GF-D8 (cell line): ENCODE results near the gene DAB2.

Experiments
- DNase-seq: peaks from one replicate; lab custom pipeline; 2025; lab: John Stamatoyannopoulos, UW

Gene DAB2

DNA sequence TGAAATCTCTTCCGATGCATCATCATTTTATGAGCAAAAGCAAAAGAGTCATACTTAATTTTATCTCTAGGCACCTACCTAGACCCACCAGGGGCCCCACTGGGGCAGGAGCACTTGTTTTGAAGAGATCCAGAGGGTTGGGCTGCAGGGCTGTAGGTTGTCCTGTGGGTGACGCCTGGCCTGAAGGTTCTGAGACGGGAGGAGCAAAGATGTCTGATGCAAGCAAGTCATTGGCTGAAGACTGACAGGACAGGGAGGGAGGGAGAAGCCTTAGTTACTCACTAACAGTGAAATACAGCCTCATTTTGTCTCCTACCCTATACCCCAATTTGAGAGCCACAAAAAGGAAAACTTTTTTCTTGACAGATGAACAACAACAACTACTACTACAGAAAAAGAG lies 43.4 kb downstream of the DAB2 start:
- no peak for DNase-seq

DNA sequence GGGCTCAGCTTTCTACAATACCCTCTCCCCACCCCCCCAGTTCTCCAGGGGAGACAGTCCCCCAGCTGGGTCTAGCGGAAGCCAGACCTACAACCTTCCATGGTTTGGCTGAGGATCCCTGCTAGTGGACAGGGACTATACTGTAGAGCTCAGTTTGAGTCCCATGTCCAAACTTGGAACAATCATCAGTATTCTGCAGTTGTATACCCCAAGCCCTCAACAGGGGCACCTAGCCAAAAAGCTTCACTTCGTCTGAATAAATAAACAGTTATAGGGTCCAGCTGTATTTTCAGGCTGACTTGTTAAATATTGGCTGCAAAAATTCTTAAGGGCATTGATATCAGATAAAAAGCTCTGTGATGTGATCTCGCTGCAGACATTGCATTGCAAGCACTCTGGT lies 45.1 kb downstream of the DAB2 start:
- no peak for DNase-seq

DNA sequence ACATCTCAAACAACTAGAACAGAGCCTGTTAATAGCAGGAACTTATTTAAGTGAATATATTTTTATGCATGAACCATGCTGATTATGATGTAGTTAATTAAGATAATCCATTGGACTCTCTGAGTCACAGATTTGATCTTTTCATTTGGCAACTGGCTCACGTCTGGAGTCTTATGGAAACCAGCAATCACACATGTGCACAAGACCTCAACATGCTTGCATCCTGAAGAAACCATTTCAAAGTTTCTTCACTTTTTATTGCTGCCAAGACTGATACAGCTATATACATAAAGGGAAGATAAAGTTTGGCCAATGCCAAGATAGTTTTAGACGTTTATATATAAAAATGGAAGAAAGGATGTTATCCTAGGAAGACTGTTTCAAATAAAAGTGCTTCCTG lies 47.2 kb downstream of the DAB2 start:
- no peak for DNase-seq

DNA sequence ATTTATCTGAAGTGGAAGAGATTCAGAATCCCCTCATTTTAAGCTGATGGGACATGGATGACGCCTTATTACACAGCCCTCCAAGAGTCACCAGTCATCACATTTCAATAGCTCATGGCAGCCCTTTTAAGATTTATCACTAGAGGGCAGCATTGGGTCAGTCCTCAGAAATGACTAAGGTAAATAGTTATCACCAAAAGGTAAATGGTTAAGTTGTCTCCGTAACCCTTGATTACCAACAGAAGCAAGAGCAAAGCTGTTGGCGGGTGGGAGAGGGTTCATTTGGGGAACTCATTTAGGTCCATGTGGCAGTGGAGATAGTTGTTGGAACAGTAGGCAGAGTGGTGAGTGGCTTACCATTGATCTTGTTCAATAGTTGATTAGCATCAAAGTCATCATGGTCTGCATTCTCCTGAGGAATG lies 48.5 kb downstream of the DAB2 start:
- DNase-seq: no peak

DNA sequence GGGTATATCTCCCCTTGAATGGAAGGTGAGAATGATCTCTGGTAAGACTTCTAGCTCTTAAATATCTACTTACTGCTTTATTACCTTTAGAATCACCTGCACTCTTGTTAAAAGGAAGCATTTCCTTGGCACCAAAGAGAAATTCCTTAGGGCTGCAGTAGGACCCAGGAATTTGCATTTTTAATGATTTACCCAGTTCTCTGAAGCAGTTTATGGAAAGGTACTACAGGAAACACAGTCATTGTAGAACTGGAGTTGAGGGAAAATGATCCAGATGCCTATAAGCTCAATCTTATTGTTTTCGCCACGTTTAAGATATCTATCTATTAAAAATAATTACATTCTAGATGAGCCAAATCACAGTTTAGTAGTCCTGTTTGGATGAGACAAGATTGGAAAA lies 51.0 kb downstream of the DAB2 start:
- DNase-seq: no peak

DNA sequence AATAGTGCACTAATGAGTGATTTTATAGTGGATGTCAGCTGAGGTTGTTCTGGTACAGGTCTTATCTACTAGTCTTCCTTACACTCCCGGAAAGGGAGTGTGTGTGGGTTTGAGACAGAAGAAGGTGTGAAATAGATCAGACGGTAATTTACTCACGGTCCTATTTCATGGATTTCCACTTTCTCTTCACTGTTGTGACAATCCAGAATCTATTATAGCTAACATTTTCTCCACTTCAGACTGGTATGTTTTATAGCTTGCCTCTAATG lies 53.5 kb downstream of the DAB2 start:
- no peak for DNase-seq

DNA sequence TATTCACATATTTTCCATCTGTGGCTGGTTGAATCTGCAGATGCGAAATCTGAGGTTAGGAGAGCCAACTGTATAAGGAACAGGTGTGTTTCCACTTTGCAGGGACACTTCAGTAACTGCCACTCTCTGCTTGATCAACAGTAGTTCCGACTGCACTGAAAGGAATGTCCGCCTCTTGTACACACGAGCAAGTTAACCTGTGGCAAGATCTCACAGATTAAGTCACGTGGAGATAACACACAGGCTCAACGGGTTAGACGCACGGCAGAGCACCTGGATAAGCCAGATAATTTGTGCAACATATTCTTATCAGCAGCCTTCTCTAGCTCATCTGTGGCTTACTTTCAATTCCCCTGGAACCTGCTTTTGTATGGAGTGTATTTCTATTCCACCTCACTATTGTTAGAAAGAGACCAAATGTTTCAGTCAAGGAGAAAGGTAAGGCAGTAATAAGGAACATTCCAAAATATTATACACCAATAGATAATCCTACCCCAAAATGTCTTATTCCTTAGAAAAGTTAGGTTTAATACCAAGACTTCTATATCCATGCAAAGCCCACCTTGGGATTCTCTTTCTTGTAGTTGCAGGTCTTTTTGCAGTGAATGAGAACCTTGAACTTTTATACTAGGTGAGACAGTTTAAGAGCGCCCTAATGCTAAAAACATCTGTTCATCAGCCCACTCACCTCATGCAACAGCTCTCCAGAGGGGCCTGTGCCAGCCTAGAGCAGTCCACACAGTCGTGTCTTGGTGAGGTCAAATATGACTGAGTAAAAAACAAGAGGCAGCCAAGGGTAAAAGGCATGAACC lies 54.0 kb downstream of the DAB2 start:
- DNase-seq: no peak

DNA sequence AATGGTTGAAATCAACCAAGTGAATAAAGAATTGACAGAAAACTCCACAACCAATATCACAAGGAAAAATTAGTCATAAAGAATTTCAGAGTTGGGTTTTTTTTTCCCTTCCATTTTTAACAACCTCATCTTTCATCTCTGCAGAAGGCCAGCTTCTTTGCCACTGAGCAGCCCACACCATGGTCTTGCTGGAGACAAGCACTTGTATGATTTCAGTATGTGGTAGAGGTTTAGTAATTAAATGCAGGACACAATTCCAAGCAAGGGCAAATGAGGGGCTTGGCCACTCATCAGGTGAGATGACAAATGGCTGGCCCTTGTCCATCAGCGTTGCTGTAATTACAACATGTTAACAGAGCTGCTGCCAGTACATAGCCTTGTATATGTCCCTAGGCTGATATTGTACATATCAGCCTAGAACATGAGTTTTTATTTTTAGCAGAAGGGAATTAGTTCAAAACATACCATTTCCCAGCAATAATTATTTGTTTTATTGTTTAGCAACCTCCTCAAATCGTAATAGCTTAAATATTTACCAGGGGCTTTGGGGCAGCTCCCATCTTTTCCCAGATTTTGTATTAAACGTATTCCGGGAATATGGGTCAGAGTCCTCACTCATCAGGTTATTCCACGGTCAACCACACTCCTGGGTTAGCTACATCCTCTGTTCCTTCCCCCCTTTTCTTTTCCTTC lies 55.5 kb downstream of the DAB2 start:
- DNase-seq: no peak

DNA sequence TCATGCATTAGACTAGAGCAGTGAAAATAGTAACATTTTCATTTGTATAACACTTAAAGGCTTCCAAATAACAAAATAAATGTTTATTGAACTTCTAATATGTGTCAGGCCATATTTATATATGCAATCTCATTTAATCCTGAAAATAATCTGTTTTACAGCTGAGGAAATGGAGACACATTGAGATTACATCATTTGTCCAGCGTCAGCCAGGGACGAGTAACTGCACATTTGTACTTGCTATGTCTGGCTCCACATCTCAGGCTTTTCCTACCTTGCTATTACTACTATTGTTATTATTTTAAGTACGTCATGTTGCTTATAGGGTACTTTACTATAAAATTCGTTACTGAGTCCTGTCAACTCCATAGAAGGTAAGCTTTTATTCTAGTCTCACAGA lies 56.7 kb downstream of the DAB2 start:
- DNase-seq: no peak

DNA sequence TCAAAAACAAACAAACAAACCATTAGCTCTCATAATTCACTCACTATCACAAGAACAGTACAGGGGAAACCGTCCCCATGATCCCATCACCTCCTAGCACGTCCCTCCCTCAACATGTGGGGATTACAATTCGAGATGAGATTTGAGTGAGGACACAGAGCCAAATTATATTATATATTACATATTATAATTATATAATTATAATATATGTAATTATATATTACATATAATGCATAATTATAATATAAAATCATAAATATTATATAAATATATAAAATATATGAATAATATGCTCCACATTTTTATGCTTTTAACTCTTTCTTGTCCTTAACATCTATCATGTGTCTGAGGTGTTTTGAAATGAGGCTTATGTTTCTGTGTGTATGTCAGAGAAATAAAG lies 57.1 kb downstream of the DAB2 start:
- no peak for DNase-seq

DNA sequence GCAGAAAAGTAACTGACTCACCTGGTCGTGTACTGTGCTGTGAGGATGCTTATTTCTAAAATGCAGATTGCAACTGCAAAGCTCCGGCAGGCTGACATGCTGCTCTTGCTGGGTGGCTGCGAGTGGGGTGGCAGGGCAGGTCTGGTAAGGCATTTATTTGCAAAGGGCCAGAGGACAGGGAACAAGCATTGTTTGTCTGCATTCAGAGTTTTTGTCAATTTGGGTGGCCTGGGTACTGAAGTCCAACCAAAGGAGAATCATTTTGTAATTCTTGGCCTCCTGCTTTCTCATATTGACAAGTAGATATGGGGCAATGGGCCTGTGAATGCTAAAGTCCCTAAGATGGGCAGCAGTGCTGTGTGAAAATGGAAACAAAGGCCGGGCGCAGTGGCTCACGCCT lies 60.4 kb downstream of the DAB2 start, which contains the start of gene C9:
Gene C9 (minus strand): TSS at position 129 of the 400 bp plus-strand sequence. CDS start 31 bp downstream, at position 98.
- DNase-seq: no peak

DNA sequence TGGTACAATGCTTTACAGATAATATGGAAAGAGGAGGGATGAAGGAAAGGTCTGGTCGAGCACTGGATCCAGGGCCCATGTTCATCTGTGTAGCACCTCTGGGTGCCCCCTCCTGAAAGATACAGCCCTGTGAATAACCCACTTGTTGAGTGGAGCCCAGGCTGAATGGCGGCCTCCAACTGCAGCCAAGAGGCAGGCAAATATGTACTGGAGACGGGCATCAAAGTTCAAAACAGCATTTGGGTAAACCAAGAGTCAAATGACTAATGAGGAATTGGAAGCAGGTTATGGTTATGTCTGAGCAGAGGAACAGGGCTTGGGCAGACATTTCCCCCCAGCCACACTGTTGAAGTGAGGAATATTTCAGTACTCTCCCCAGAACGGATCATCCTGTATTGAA lies 61.6 kb downstream of the DAB2 start:
- DNase-seq: no peak

DNA sequence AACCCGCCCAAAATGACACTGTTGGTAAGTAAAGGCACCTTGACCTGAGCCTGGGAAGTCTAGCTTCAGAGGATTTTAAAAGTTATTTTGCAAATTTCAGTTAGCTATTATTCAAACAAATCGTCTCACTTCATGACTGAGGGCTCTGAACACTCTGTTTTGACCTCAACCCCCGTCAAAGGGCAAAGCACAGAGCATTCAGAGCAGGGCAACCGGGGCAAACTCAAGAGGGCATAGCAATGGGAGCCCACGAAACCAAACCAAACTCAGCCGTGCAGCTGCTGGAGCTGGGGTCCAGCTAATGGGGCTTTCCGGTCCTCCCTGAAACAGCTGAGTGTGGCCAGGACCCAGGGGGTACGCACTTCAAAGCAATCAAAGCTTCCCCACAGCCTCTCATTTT lies 62.1 kb downstream of the DAB2 start:
- DNase-seq: no peak

DNA sequence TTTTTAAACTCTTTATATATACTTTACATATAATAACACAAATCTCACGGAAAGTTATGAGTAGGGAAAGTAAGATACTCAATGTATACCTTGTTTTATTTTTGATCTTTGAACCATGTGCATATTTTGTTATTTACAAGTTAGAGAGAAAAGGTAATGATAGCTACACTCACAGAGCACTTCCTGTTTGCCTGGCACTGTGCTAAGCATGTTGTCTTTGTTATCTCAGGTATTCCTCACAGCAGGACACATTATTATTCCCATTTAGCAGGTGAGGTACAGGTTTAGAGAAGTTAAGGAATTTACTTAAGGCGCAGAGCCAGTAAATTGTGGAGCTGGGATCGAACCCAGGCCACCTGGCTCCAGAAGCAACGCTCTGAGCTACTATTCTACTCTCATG lies 63.5 kb downstream of the DAB2 start:
- DNase-seq: no peak

DNA sequence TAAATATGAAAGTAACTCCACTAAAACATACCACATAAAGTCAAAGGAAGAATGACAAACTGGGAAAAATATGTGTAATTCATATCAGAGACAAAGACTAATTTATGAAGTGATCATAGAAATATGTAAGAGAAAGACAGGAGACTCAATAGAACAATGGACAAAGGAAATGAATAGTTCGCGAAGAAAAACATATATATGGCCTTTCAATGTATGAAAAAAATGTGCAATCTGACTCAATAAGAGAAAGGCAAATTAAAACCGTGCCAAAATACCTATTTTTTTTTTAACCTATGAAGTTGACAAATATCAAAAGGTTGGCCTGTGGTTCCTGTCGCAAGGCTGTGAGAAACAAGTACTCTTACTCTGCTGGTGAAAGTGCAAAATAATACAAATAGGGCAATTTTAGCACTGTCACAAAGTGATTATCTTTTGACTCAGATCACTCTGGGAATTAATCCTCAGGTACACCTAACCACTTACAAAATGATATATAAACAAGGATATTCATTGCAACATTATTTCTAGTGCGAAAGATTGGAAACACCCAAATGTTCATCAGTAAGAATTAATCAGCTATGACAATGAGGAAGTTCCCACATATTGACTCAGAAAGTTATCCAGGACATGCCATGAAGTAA lies 64.2 kb downstream of the DAB2 start:
- DNase-seq: no peak

DNA sequence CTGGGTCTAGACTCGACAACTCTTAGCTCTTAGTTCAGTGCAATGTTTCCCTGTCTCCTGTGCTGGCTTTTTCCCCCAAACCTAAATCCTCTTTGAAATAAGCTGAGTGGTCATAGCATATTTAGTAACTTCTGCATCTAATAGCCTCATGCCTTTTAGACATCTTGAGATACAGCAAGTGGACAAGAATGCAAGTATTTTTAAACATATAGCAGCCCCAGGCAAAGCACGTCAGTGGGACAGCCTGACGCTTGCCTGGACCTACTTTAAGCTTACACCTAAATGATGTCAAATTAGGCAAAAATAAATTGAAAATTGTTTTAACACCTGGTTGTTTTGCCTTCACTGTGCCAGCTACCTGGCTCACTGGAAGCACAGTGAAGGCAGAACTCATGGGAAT lies 68.5 kb downstream of the DAB2 start:
- no peak for DNase-seq

DNA sequence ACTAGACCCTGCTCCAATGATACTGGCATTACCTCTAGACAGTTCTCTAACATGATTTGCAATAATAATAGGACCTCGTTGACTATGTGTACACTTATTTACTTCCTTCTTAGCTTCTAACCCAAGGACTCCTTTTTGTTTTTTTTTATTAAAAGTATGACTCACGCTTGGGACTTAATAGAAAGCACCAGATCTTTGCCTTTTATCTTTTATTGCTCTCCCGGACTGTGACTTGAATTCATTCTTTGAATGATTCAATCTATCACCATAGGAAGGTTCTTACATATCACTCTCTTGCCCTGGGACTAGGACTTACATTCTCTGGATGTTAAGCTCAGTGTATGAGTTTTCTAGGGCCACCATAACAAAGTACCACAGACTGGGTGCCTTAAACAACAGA lies 69.5 kb downstream of the DAB2 start:
- DNase-seq: no peak

DNA sequence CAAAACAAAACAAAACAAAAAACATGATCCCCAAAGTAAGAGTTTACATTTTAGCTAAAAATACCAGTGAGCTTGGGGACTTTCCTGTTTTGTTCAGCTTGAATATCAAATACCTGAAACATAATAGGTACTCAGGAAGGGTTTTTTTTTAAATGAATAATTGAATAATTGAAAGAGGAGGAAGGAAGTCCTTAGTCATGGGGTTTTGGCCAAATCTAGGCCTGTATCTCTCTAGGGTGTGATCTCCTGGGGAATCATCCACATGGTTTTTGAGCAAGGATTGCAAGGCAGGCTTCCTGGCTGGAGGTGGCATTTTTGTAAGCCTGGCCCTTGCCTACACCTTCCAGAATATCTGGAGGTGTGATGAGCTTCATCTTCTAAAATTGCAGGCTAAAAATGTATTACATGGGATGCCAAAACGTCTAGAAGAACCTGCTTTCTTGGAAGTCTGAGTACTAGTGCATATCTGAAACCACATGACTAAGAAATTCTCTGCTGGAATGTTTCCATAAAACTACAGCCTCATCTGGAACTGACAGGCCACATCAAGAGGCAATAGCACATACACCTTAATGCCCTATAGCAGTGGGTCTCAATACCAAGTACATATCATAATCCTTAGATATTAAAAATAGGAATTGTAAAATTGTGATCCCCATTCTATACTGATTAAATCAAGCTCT lies 70.9 kb downstream of the DAB2 start:
- DNase-seq: no peak

DNA sequence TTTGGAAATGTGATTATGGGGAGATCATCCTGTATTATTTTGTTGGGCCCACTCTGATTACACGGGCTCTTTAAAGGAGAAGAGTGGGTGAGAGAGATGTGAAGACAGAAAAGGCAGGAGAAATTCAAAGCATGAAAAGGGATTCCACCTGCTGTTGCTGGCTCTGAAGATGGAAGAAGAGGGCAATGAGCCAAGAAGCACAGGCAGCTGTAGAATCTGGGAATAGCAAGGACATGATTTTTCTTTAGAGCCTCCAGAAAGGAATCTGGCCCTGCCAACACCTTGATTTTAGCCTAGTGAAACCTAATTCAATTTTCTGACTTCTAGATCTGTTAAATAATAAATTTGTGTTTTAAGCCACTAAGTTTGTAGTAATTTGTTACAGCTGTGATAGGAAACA lies 71.8 kb downstream of the DAB2 start:
- no peak for DNase-seq

DNA sequence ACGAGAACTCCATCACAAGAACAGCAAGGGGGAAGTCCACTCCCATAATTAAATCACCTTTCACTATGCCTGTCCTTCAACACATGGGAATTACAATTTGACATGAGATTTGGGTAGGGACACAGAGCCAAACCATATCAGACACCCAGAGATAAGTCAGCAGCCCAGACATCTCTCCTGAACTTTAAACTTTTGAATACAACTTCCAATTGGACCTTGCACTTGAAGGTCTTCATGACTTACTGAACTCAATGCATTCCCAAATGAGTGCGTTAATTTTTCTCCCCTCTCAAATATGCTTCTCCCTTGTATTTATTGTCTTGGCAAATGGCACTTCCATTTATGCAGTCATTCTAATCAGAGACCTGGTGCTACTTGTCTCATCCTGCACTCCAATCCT lies 72.6 kb downstream of the DAB2 start:
- no peak for DNase-seq

DNA sequence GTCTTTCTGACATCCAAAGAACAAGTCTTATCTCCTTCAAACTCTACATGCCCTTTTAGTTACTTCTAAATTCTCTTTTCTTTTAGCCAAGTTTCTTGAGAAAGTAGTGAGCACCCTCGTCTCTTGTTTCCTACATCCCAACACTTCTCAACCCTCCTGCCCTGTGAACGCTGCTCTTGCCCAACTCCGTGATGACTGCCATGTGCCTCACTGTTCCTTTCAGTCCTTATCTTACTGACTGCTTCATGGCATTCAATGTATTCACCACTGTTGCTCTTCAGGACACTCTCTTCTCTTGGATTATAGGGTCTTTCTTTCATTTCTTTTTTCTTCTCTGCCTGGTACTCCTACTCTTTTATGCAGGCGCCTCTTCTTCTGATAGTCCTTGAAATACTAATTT lies 75.3 kb downstream of the DAB2 start:
- DNase-seq: no peak

DNA sequence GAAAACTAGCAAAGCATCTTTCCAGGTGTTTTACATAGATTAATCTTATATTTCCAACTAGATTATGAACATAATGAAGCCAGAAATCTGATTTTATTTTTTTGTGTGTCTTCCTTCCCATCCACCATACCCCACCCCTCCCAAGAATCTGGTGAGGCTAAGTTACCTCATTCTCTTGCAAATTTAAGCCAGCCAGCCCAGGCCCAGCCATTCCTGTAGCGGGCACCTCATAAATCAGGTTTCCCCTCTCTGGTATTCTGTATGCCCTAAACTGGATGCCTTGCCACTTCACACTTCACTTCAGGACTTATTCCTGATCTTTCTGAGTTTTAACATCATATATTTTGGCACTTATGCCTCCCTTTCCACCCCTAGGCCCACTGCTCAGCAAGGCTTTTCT lies 82.3 kb downstream of the DAB2 start:
- DNase-seq: no peak

DNA sequence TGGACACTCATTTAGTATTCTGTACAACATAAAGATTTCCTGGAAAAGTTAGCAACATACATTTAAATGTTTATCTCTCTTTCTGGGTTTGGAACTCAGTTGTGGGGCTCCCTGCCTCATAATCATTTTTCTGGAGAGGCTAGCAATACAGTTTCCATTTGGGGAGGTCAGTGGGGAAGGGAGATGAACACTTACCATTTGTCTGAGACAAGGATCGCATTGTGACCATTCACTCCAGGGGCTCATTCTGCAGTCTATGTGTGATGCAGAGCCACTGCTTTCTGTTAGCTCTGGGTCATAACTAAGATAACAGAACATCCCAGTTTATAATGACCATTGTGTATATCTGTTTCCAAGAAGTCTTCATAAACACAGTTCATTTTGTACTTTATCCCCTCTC lies 82.9 kb downstream of the DAB2 start:
- no peak for DNase-seq
